IMR-90 (cell line): ENCODE data around the gene MTA1. TPM values are rescaled to one million over a fixed set of nuclear protein-coding genes. Genes with fewer than 3 reads are reported as not detected.

Experiments used
- ATAC-seq: fragments of 200-7000 bp; cut with Tn5 transposase; 2 replicates; pipeline ENCODE4 v1.9.1; 2020; ENCODE audit warnings: low read depth, mild to moderate bottlenecking, moderate library complexity
- BruUV-seq: library from RNA; stranded (reverse); fragments of 400-500 nt; replicated peaks from 2 replicates; lab custom pipeline; 2021; lab: Mats Ljungman, UMichigan
- CTCF ChIA-PET: fragments of 300-600 bp; formaldehyde crosslinking; extraction: SDS; loops from one replicate; lab custom pipeline; 2021; ENCODE audit warnings: antibody characterized with exemption; lab: Yijun Ruan, JAX
- POLR2A ChIA-PET: fragments of 300-600 bp; sonication (Branson Sonifier 250); formaldehyde crosslinking; loops from one replicate; lab custom pipeline; 2022; ENCODE audit warnings: antibody characterized with exemption; ENCODE audit not compliant: unreplicated experiment; lab: Charles Lee
- DNase-seq: peaks from one replicate; pipeline ENCODE4 v3.0.0; 2013
- H2AFZ ChIP-seq: replicated peaks from 2 replicates; pipeline ENCODE3; 2013; ENCODE audit warnings: low read length, mild to moderate bottlenecking; ENCODE audit not compliant: poor library complexity
- H2AK5ac ChIP-seq: 2 replicates; pipeline ENCODE4 v1.6.1; 2013; ENCODE audit warnings: low read depth, low read length, inconsistent platforms
- H2AK9ac ChIP-seq: replicated peaks from 2 replicates; pipeline ENCODE3; 2013; ENCODE audit warnings: mild to moderate bottlenecking, low read depth, low read length, moderate library complexity; ENCODE audit not compliant: poor library complexity
- H2BK120ac ChIP-seq: 2 replicates; pipeline ENCODE4 v1.6.1; 2013; ENCODE audit warnings: low read depth, low read length, inconsistent platforms
- H2BK15ac ChIP-seq: 3 replicates; pipeline ENCODE4 v1.6.1; 2013; ENCODE audit warnings: low read depth, low read length, inconsistent platforms
- H2BK20ac ChIP-seq: 2 replicates; pipeline ENCODE4 v1.6.1; 2013; ENCODE audit warnings: low read depth, mild to moderate bottlenecking, inconsistent platforms, low read length, moderate library complexity
- H2BK5ac ChIP-seq: 2 replicates; pipeline ENCODE4 v1.6.1; 2013; ENCODE audit warnings: mild to moderate bottlenecking, low read depth, low read length, inconsistent platforms; ENCODE audit not compliant: poor library complexity, severe bottlenecking
- H3K14ac ChIP-seq: replicated peaks from 2 replicates; pipeline ENCODE4 v1.6.1; 2013; ENCODE audit warnings: low read depth, low read length, inconsistent platforms
- H3K18ac ChIP-seq: 2 replicates; pipeline ENCODE4 v1.6.1; 2013; ENCODE audit warnings: low read depth, low read length, control low read depth
- H3K23ac ChIP-seq: 2 replicates; pipeline ENCODE4 v1.6.1; 2013; ENCODE audit warnings: low read depth, low read length, inconsistent platforms
- H3K27ac ChIP-seq: 2 replicates; pipeline ENCODE4 v1.5.1; 2013; ENCODE audit warnings: mild to moderate bottlenecking, control low read depth, low read length; ENCODE audit not compliant: insufficient read depth
- H3K27me3 ChIP-seq: 2 replicates; pipeline ENCODE4 v1.6.1; 2013; ENCODE audit warnings: low read length; ENCODE audit not compliant: control insufficient read depth, insufficient read depth
- H3K36me3 ChIP-seq: 2 replicates; pipeline ENCODE4 v1.6.1; 2013; ENCODE audit warnings: low read length, mixed read lengths; ENCODE audit not compliant: control insufficient read depth, insufficient read depth
- H3K4ac ChIP-seq: 2 replicates; pipeline ENCODE4 v1.6.1; 2013; ENCODE audit warnings: low read depth, low read length, inconsistent platforms
- H3K4me1 ChIP-seq: 2 replicates; pipeline ENCODE4 v1.6.1; 2013; ENCODE audit warnings: low read length, mixed read lengths; ENCODE audit not compliant: control insufficient read depth, insufficient read depth
- H3K4me2 ChIP-seq: 2 replicates; pipeline ENCODE4 v1.6.1; 2013; ENCODE audit warnings: low read depth, mild to moderate bottlenecking, control low read depth, low read length, moderate library complexity
- H3K4me3 ChIP-seq: 2 replicates; pipeline ENCODE4 v1.5.1; 2013; ENCODE audit warnings: low read depth, mild to moderate bottlenecking, control low read depth, low read length, moderate library complexity; ENCODE audit not compliant: insufficient read depth
- H3K56ac ChIP-seq: 2 replicates; pipeline ENCODE4 v1.6.1; 2013; ENCODE audit warnings: low read length, inconsistent platforms; ENCODE audit not compliant: insufficient read depth; ENCODE audit errors: extremely low read depth
- H3K79me1 ChIP-seq, 2 experiments: 2 replicates each; pipeline ENCODE4 v1.6.1; 2013; ENCODE audit warnings: low read length in 2 of 2, inconsistent platforms in 1 of 2, low read depth in 1 of 2
- H3K9ac ChIP-seq: 2 replicates; pipeline ENCODE4 v1.6.1; 2013; ENCODE audit warnings: low read depth, low read length, control low read depth
- H3K9me1 ChIP-seq: 2 replicates; pipeline ENCODE4 v1.6.1; 2013; ENCODE audit warnings: low read length, inconsistent platforms; ENCODE audit not compliant: insufficient read depth
- H3K9me3 ChIP-seq: 2 replicates; pipeline ENCODE4 v1.6.1; 2013; ENCODE audit warnings: low read length; ENCODE audit not compliant: control insufficient read depth, insufficient read depth
- H4K20me1 ChIP-seq: 2 replicates; pipeline ENCODE4 v1.6.1; 2013; ENCODE audit warnings: low read length, inconsistent platforms; ENCODE audit not compliant: insufficient read depth
- H4K5ac ChIP-seq: 2 replicates; pipeline ENCODE4 v1.6.1; 2013; ENCODE audit warnings: mild to moderate bottlenecking, low read depth, low read length, control low read depth
- H4K8ac ChIP-seq, 2 experiments: 2 replicates each; pipeline ENCODE4 v1.6.1; 2013; ENCODE audit warnings: low read depth in 2 of 2, low read length in 2 of 2, control low read depth in 1 of 2, inconsistent platforms in 1 of 2
- H4K91ac ChIP-seq: 2 replicates; pipeline ENCODE4 v1.6.1; 2013; ENCODE audit warnings: low read depth, low read length, inconsistent platforms; ENCODE audit not compliant: insufficient read depth
- BHLHE40 ChIP-seq: fragments of 150-350 bp; IDR thresholded peaks from 2 replicates; pipeline ENCODE4 v1.6.1; 2016; ENCODE audit warnings: mild to moderate bottlenecking, low read depth, low read length
- CEBPB ChIP-seq: IDR thresholded peaks from 2 replicates; pipeline ENCODE4 v1.6.1; 2012; ENCODE audit warnings: low read depth, low read length, improper control_type of control experiment
- MAZ ChIP-seq: IDR thresholded peaks from 2 replicates; pipeline ENCODE4 v1.6.1; 2012; ENCODE audit warnings: low read depth, mild to moderate bottlenecking, low read length, improper control_type of control experiment, moderate library complexity, borderline replicate concordance
- RCOR1 ChIP-seq: IDR thresholded peaks from 2 replicates; pipeline ENCODE4 v1.6.1; 2012; ENCODE audit warnings: mild to moderate bottlenecking, low read length, improper control_type of control experiment; ENCODE audit not compliant: insufficient replicate concordance
- WGBS, 2 experiments: methylation state at CpG; one replicate each; pipeline versions ENCODE4 v1.1.5 to v1.1.7; 2013; ENCODE audit warnings: missing lambda C conversion rate in 2 of 2; ENCODE audit not compliant: insufficient read length in 1 of 2; ENCODE audit errors: extremely low coverage in 2 of 2; 5-methylcytosine and 5-hydroxymethylcytosine counted together
- dilution Hi-C: fragments of 300-500 bp; cut with HindIII; formaldehyde crosslinking; loops from one replicate; pipeline ENCODE4 v1.14.3; 2018; ENCODE audit warnings: low sequenced_read_pairs; ENCODE audit not compliant: unreplicated experiment
- in situ Hi-C: fragments of 300-500 bp; cut with MboI; formaldehyde crosslinking; loops from 3 replicates; pipeline ENCODE4 v1.14.3; 2019; ENCODE audit warnings: low sequenced_read_pairs, inconsistent platforms, mixed read lengths
- intact Hi-C: fragments of 100-400 bp; cut with micrococcal nuclease; formaldehyde crosslinking; loops from 2 replicates; pipeline ENCODE4 v1.10.0; 2022
- polyA plus RNA-seq, 3 experiments: library from polyadenylated mRNA; depleted of rRNA; stranded (reverse); fragments of >200 nt; gene quantifications; 2 replicates each; pipeline ENCODE4 v1.2.3, GENCODE V29; 2012; ENCODE audit warnings: low replicate concordance in 1 of 3
- total RNA-seq: library from RNA; depleted of rRNA; stranded (reverse); fragments of >200 nt; gene quantifications from 2 replicates; pipeline ENCODE4 v1.2.3, GENCODE V29; 2012
- TF ChIP-seq, protein P1 (sequence below): fragments of 150-350 bp; IDR thresholded peaks from 2 replicates; pipeline ENCODE4 v1.6.1; 2017; ENCODE audit warnings: mild to moderate bottlenecking, antibody characterized with exemption, low read length, low read depth

The MTA1 gene
- total and polyA plus RNA-seq, 2 of the 4 experiments (the other 2 are of a cell fraction), result 21.5 to 61.6 TPM

- Histone ChIP-seq H3K23ac (no peak overlapping the region), H4K8ac (no peak overlapping the region), H3K9me3 (no peaks in the 10 kb centered on the region), H3K4ac (no peak overlapping the region), H3K18ac (no peak overlapping the region), H3K4me1 (0 out of 2 replicates have a peak, but pooled peaks cover 2% of the 10 kb centered on the region), H3K79me1 (peaks cover 0 to 5% of the 10 kb centered on the region in 2 experiments; a peak in 1 of 4 replicates), H3K9ac (no peak overlapping the region), H2BK20ac (no peak overlapping the region), H4K20me1 (0 out of 2 replicates have a peak, but pooled peaks cover 6% of the 10 kb centered on the region), H4K5ac (no peak overlapping the region), H3K4me2 (no peak overlapping the region), H2BK5ac (no peak overlapping the region), H3K36me3 (no peaks in the 10 kb centered on the region), H3K56ac (no peak overlapping the region), H2BK15ac (no peak overlapping the region), H2AK5ac (no peak overlapping the region), H3K27me3 (no peaks in the 10 kb centered on the region), H2BK120ac (no peak overlapping the region), H3K14ac (no peak overlapping the region), H3K27ac (no peak overlapping the region), H3K9me1 (peaks cover 6% of the 10 kb centered on the region; the same call in 1 of the 2 replicates), H2AK9ac (peak overlapping the region; percentile 65), H2AFZ (no peak overlapping the region), H4K91ac (no peak overlapping the region), H3K4me3 (no peak overlapping the region)
- CTCF ChIA-PET, result no interaction called here
- POLR2A ChIA-PET, result no interaction called here
- intact Hi-C loops (no loop called here), in situ Hi-C loops (no loop called here), dilution Hi-C loops (no loop called here)
- 68% methylated on average over 6 of the region's 18 CpGs; no CpG with 5 or more reads in 1 of the 2 experiments for WGBS, 2 experiments
- BruUV-seq, result no TSS peak
- TF ChIP-seq CEBPB (no peak), RCOR1 (no peak), MAZ (no peak), BHLHE40 (no peak)
- TF ChIP-seq, protein P1, sequence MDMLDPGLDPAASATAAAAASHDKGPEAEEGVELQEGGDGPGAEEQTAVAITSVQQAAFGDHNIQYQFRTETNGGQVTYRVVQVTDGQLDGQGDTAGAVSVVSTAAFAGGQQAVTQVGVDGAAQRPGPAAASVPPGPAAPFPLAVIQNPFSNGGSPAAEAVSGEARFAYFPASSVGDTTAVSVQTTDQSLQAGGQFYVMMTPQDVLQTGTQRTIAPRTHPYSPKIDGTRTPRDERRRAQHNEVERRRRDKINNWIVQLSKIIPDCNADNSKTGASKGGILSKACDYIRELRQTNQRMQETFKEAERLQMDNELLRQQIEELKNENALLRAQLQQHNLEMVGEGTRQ, result no peak
- ATAC-seq, result no peak
- DNase-seq, result no peak
Observed at GRCh38 chr14:105495101-105495989, 75.7 kb downstream of the MTA1 start.
